ENCODE data around the gene DENND1A.

DNA sequence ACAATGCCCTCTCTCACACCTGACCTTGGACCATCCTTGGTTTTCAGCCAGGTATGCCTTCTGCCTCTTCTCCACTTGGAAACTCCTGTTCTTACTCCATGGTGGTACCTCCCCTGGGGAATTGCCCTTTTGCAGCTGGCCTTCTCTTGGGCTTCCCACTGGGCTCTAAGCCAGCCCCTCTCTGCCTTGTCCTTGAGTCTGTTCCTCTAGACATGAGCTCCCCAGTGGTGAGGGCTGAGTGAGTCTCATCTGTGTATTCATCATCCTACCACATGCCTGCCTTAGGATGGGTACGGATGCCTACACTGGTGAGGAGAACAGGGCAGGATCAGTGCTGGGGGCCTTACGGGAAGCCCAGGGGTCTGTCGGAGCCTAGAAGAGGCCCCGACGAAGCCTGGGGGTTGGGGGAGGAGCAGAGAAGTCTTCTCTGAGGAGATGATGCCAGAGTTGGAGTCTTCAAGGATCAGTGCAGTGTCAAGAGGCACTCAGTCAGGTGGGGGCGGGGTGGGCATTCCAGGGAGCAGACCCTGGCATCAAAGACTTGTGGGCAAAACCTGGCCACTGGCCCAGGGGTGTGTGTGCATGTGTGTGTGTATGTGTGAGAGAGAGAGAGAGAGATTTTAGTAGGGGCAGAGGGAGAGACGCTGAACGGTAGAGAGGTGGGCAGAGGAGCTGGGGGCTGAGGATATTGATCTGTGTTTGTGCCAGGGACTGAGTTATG, 579.2 kb downstream of the DENND1A start:
- TF ChIP-seq, protein P1, sequence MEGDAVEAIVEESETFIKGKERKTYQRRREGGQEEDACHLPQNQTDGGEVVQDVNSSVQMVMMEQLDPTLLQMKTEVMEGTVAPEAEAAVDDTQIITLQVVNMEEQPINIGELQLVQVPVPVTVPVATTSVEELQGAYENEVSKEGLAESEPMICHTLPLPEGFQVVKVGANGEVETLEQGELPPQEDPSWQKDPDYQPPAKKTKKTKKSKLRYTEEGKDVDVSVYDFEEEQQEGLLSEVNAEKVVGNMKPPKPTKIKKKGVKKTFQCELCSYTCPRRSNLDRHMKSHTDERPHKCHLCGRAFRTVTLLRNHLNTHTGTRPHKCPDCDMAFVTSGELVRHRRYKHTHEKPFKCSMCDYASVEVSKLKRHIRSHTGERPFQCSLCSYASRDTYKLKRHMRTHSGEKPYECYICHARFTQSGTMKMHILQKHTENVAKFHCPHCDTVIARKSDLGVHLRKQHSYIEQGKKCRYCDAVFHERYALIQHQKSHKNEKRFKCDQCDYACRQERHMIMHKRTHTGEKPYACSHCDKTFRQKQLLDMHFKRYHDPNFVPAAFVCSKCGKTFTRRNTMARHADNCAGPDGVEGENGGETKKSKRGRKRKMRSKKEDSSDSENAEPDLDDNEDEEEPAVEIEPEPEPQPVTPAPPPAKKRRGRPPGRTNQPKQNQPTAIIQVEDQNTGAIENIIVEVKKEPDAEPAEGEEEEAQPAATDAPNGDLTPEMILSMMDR (IDR thresholded peaks at IDR 0.05), result no peak
- TF ChIP-seq EP300 (IDR thresholded peaks at IDR 0.05) (no peak), POLR2A (IDR thresholded peaks at IDR 0.05) (no peak)
